Measurements from ENCODE around the gene PPARGC1A.

PPARGC1A gene

DNA sequence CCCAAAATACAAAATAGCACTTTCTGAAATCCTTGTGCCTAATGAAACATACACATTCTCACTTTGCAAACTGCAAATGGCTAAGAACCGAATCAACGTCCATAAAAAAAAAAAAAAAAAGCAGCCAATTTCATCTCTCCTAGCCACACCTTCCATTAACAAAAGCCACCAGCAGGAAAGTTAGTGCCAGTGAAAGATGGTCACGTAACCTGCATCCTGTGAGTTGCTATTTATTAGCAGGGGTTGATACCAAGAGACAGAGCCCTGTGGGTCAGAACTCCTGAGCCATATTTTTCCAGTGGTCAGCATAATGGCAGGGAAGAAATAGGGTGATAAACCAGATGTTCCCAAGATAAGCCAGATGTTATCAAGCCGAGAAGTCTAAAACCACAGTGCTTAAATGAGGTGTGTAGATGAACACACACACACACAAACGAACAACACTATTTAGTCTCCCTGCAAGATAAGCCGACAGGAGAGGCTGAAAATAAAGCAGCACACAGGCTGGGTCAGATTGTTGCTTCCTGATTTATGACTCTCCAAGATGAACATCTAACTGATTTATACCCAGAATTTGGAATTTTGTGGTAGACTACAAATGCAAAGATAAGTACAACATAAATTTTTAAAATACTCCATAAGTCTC lies 11.5 kb downstream of the PPARGC1A start:
- no peak for DNase-seq

DNA sequence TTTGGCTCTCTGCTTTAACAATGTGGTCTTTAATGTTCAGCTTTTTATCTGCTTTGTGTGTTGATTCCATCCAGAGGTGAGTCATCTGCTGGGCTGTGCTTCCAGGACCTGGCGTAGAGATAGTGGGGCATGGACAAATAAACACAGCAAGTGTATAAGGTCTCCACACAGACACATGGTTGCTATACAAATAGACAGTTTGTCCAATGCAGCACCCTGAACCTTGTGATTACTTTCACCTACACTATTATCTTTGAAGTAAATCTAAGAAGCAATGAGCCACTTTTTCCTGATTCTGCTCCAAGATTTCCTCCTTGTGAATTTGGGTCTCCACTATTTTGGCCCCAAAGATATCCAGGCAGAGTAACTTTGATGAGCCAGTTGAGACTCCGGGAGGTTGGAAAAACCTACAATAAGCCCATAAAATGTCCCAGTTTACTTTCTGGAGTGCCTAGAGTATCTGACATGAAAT lies 12.1 kb downstream of the PPARGC1A start:
- DNase-seq, result no peak

DNA sequence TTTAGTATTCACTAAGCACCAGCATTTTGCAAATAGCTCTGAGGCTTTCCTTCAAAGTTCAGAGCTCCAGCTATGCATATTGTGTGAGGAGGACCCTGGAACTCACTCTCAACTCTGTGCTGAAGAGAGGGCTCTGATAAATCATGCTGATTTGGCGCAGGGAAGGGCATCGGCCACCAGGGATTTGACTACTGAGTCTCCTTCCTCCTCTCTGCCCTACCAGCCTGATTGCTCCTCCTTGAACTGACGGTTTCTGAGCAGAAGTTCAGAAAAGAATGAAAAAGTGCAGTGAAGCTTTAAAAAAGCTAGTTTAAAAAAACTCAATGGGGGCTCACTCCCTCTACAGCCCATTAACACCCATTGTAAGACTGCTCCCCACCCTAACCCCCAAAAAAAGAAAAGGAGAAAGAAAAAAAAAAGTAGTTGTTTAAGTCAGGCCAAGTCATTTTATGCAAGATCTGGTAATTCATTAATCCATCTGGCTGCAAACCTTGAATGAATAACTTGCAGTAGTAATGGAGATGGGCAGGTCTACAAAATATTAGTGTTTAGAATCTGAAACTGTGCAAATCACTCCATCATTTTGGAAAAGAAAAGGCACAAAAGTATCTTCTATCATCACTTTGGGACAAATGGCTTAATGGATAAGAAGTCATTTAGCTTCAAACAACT lies 13.3 kb downstream of the PPARGC1A start:
- no peak for DNase-seq

DNA sequence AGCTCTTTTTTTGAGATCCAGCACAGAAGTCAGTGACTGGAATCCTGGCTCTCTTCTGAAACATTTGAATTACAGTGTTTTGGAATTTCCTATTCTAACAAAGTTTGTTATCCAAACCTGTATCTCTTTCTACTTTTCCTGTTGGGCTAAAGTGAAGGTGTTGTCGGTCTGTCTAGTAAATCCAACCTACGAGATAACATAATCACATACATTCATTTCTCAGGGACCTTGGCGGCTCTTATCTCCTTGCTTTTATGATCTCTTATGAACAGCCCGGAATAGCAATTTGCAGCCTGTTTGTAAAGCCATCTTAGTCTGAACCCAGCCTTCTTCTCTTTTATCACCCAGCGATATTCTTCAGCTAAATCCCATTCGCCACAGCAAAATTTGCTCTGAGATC lies 14.5 kb downstream of the PPARGC1A start:
- DNase-seq, result no peak

DNA sequence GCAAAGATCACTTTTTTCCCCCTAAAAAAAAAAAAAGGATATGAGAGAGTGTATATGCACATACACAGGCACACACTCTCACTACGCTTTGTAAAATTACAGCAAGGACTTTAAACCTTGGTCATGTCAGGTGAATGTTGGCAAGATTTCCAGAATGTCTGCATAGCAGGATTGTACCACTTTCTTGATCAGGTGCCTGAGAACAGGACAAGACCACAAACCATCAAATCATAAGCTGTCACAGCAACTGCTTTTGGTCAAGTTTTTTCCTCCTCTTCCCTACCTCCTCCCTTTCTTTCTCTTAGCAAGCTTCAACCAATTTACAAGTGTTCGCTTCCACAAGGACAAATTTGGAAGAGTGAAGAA lies 15.3 kb downstream of the PPARGC1A start:
- DNase-seq, result no peak

DNA sequence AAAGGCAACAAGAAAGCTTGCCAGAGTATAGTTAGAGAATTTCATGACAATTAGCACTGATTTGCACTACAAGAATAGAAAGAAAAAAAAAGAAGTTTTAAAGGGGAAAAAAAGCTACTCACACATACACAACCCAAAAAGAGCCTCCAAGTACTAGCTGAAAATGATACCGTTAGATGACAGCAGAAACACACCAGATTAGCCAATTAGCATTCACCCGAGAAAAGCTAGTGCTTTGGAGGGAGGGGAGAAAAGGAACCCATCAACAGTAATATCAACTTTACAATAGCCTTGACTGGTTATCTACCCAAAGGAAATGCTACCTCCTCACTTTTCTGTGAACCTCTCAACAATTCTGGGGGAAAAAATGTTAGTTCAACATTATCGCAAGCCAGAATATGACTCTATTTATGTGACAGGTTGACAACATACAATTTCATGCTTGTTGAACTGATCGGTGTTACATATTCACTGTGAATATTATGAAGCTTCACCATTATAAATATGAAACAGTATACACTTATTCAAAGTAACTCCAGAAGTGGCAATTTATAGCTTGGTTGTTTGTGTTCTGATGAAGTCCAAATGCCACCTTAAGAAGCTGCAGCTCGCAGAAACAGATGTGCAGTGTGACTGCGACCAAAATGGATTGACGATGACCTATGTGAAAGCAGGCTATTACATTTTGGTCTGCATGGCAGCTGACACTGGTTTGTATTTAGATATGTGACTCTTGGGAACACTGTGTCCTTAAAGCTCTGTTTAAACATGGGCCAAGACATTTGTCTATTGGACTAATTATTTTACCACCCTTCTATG lies 15.9 kb downstream of the PPARGC1A start:
- DNase-seq, result no peak

DNA sequence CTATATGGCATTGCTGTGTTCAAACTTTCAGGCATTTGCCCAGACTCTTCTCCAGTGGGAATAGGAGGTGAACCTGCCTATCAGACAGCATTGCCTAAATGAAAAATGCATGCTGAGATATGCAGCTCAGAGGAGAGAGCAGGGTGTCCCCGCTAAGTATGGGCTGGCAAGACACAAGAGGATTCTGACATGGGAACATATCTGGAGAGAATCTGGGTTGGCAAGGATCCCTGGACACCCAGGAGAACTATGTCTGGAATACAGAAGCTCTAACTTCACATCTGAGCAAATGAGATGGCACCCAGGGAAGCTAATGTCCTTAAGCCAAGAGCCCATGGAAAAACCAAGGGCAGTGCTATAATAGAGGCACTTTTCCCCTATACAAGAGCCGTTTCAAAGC lies 18.4 kb downstream of the PPARGC1A start:
- DNase-seq, result no peak

DNA sequence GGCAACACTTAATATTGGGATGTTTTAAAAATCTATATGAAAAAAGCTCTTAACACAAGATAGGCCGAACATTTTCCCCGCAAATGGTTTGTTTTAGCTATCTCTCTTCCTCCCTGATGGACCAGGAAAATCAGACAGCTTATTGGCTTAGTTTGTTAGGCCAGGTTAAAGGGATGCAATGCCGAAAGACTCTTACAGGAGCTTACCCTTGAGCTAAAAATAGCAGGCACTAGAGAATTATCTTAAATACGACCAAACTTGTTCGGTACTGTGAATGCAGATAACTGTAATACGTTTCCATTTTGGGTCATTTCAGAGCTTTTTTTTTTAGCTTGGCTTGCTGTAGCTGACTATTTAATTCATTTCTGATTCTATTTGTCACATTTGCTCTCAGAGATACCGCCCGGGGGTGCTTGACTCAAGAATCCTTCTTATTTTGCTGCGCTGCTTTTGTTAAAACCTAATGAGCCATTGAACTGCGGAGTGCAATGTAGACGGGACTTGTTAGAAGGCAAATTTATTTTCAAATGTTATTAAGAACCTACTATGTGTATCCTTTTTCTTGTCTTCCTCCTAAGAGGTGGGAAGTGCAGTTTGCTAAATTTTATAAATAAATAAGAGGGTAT lies 23.3 kb downstream of the PPARGC1A start:
- DNase-seq, result no peak

DNA sequence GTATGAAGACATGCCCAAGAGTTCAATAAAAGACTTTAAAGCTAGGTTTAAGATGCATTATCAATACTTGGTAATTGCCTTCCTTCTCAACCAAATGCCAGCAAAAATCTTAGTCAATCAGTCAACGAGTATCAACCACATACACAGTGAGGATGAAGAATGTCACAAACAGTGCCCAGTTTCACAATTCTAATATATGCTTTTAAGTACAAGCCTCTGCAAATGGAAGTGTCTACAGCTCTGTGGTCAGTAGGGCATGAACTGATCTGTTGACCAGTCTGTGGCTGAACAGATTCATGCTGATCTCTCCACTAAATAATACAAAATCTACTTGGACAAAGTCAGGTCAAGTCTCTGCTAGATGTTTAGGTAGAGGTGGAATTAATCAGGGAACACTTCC lies 27.9 kb downstream of the PPARGC1A start:
- no peak for DNase-seq

DNA sequence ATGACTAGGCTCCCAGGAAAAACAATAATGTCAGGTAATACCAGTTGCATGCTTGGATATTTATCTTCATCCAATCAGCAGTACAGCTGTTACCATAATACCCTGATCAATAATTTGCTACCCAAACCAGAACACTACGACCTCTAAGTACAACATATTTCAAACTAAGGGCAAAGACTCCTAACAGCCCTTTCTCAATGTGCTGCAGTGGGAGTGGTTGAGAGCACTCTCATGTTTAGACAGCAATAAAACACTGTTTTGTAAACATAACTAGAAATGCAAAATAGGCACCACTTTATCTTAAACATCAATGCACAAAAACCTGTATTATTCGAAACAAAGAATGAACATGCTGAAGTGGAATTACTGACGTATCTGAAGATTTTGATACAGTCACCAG lies 28.9 kb downstream of the PPARGC1A start:
- DNase-seq, result no peak

DNA sequence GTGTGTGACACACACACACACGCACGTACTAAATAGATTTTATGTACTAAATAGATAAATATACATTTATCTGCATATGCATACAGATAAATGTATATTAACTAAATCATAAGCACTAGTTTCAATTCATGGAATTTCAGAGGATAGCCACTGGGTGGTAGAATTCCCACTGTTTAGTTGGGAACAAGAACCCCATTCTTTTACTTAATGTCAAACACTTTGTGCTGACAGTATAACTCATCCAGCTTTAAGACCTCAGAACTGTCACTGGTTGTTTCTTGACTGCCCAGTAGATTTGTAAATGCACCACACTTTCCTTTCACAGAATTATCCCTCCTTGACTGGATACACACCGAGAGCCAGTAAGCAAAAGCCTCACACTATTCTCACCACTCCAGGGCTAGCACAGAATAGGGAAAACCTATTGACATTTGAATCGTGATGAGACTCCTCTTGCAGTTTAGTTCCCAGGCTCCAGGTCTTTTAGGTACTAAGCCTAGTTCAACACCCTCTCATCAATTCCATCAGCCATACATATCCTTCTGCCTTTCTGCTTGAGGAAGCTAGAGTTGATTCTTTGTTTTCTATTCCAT lies 32.4 kb downstream of the PPARGC1A start:
- DNase-seq, result no peak

DNA sequence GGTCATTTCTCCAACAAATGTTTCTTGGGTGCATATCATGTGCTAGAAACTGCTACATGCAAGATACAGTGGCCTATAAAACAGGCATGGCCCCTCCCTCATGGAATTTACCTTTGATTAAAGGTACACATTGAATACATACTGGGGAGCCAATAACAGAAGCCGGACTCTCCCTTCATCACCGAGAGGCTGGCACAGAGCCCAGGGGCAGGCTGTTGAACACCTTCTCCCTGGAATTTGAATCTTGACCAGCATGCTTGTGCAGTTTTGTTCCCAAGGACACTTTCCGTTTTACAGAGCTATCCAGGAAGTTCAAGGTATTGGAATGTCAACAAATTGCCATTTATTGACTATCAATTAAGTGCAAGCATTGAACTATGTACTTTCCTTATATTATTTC lies 33.2 kb downstream of the PPARGC1A start:
- DNase-seq, result no peak

DNA sequence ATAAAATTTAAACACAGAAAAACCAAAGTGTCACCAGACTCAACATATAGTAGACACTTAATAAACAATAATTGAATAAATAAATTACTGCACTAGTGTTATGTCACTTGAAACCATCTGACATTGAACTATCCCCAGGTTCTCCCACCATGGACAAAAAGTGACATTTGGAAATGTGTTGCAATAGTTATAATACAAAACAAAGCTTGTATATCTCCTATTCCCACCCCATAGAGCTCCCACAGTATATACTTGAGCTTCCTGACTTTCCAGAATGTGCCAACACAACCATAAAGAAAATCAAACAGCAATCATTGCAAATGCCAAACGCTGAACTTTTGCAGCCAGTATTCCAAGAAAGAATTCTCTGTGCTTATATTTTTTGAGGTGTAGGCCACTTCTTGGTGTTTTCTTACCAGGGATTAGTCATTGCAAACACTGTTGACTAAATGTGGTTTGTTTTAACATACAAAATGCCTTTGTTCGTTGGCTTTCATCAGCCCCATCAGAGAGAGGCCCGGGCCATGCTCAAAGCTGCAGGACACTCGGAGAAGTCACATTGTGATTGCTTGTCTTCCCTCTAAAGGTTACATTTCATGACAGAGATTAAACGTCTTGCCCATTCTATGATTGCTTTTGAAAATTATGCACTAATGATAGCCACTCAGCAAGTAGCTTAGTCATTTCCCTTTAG lies 33.8 kb downstream of the PPARGC1A start:
- DNase-seq, result no peak

DNA sequence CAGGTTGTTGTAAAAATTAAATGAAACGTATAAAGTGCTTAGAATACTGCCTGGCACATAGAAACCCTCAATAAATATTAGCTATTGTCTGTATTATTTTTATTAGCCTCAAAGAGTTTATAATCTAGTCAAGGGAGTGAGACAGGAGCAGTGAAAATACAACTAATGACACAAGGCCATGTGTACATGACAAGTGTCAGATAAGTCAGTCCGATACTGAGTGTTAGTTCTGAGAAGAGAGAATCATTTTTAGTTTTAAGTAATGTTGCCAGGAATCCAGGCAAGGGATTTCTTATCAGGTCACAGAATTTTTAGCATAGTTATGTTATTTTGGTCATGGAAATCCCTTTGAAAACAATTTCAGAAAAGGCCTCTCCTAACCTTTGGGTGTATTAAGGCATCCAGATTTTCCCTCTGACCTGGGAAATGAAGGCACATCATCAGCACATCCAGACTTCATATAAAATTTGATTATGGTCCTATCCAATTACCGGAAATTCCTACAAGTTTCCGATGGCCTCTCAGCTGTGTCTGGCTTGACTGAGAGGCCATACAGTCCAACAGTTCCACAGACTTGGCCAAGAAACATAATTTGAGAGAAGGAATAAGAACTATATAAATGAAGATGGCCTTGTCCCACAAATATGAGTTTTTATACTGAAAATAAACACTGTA lies 35.7 kb downstream of the PPARGC1A start:
- DNase-seq, result no peak

DNA sequence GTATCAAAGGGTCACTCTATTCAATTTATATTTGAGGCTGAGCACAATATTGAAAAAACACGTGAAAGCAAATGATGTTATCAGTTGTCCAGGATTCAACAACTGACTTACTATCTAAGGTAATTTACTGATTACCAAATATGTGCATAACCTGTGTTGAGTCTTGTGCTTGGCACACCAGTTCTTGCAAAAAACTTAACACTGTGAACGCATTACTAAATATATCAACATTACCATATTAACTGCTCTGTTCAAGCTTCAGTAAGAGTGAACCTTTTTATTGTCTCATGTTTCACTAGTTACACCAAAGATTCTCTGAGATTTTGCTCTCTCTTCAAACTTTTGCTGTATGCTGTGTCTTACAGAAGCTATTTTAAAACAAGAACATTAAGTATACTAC lies 38.4 kb downstream of the PPARGC1A start:
- DNase-seq, result no peak

DNA sequence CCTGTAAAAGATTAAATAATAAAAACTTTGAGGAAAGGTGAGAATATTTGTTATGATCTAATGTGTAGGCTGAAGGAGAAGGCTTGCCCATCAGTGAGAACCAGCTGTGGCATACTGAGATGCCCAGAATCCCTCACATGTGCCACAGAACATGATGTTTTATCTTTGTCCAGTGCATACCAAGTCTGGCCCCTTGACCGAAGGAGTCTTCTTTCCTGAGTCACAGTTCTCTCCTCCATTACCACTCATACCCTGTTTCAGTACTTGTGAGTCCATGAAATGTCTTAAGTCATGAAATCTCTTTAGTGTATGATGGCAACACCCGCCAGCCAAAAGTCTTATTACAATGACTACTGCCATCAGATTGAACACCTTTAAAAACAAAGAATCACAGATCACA lies 42.7 kb downstream of the PPARGC1A start:
- no peak for DNase-seq

DNA sequence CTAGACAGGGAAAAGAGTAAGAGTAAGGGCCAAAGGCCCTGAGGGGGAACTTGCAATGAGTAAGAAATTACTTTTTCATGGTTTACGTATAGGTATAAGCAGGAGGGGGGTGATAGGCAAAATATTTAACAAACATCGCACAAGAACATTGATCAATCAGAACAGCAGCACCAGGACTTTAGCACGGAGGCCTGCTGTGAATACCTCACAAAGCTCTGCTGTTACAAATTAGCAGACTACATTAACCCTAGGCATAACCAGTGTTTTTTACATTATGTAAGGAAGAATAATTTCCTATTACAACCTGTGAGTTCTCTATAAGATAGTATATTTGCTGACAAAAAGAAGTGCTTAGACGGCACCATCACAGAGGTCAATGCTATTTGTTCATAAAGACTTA lies 44.9 kb downstream of the PPARGC1A start:
- no peak for DNase-seq

DNA sequence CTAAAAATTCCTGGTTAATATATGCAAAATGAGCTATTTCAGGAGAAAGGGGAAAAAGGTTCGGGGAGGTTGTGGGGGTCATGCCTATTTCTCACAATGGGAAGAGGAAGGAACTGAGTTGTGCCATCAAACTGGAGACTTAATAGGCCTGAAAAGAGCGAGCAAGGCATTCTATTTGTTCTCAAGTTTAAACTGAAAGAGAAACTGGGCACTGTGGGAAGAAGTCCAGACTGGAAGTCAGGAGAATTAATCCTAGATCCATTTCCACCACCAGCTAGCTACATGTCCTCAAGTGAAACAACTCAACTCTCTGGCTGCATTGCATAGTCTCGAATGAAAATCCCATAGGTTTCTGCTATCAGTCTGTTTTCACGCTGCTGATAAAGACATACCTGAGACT lies 50.6 kb downstream of the PPARGC1A start:
- DNase-seq, result no peak

DNA sequence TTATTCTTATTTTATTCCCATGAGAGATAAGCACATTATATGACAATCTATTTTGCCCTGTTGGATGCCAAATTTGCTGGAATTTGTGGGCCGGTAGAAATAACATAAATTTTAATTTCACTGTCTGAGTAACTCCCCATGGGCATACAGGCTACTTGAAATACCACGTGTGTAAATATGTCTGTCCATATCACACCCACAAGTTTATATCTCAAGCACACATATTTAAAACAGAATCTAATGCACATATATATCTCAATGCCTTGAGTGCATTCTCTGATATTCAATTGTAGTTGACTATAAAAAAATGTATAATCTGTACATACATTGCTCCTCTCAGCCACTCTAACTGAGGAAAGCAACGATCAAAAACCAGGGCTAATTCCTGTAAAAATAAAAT lies 51.2 kb downstream of the PPARGC1A start:
- DNase-seq, result no peak

DNA sequence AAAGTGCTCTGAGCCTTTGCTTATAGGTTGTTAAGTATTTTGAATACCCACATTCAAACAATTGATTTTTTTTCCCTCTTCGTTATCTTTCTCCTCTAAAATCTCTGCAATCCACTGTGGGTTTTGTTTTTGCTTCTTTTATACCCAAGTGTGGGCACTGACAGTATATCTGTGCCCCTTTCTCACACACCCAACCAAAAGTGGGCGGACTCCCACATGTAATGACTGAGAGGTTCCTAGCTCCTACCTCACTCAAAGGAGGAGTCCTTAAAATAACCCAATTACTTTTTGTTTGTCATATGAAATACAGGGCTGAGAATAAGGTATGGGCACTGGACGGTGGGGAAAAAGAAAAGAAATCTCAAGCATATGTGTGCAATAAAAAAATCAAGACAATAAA lies 51.7 kb downstream of the PPARGC1A start:
- DNase-seq, result no peak

DNA sequence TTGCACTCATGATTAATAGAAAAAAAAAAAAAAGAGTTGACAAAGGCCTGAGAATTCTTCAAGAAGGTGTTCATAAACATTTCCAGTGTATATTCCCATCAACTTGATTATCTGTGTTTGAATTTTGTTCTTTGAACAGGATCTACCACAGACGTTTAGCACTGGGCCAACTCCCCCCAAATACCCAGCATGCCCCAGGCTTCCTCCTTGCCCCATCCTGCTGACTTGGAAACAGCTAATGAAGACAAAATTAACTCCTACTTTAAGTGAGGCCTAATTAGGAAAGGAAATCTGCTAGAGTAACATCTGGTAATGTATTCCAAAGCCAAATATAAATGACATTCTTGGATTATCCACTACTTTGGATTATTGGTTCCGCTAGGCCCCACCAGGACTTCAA lies 52.5 kb downstream of the PPARGC1A start:
- DNase-seq, result no peak

Measured in NCI-H774 (cell line).